Activated naive CD8-positive, alpha-beta T cell treated with anti-CD3 and anti-CD28 coated beads, Interleukin-2, amount 10 ng/mL, durations not matched to agents 7 days and 5 days (primary cell): ENCODE results near the gene GALNT12. TPM values are rescaled to one million over a fixed set of nuclear protein-coding genes. Genes with fewer than 3 reads are reported as not detected.

Experiments
- ATAC-seq: fragments of 150-1000 bp; cut with Tn5 transposase; one replicate; pipeline ENCODE4 v1.10.0; 2021; ENCODE audit warnings: low read depth, moderate library complexity
- POLR2A ChIA-PET: fragments of 350-600 bp; sonication (Branson Sonifier 250); formaldehyde crosslinking; loops from one replicate; lab custom pipeline; 2021; ENCODE audit warnings: antibody characterized with exemption; lab: Charles Lee
- DNase-seq: peaks from one replicate; pipeline ENCODE4 v3.0.0; 2021
- H3K27ac Mint-ChIP-seq: one replicate; pipeline ENCODE4 v1.8.0; 2022; ENCODE audit warnings: mild to moderate bottlenecking, mixed read lengths
- H3K27me3 Mint-ChIP-seq: one replicate; pipeline ENCODE4 v1.8.0; 2022; ENCODE audit warnings: mild to moderate bottlenecking, moderate library complexity, mixed read lengths
- H3K36me3 Mint-ChIP-seq: one replicate; pipeline ENCODE4 v1.8.0; 2021; ENCODE audit warnings: mild to moderate bottlenecking, mixed read lengths
- H3K4me1 Mint-ChIP-seq: one replicate; pipeline ENCODE4 v1.8.0; 2021; ENCODE audit warnings: mixed read lengths
- H3K4me3 Mint-ChIP-seq: one replicate; pipeline ENCODE4 v1.8.0; 2022; ENCODE audit warnings: mild to moderate bottlenecking, moderate library complexity, mixed read lengths
- H3K9me3 Mint-ChIP-seq: one replicate; pipeline ENCODE4 v1.8.0; 2021; ENCODE audit warnings: mixed read lengths
- total RNA-seq, 2 experiments: library from RNA; stranded (reverse); gene quantifications; one replicate each; pipeline ENCODE4 v1.2.3, GENCODE V29; 2021

The GALNT12 gene
- total RNA-seq, 2 experiments from 2014 or later, result 12.2 to 12.6 TPM

GRCh38 chr9:98881836-98882568 is 74.5 kb downstream of the GALNT12 start:
- Mint-ChIP-seq H3K4me1 (no peaks in the 10 kb centered on the region), H3K27ac (no peak overlapping the region), H3K27me3 (peaks cover 27% of the 10 kb centered on the region), H3K9me3 (no peaks in the 10 kb centered on the region), H3K36me3 (no peaks in the 10 kb centered on the region), H3K4me3 (no peak overlapping the region)
- ATAC-seq (no peak), DNase-seq (no peak)
- POLR2A ChIA-PET, result no interaction called here

GRCh38 chr9:98882569-98882923 is 75.1 kb downstream of the GALNT12 start:
- Mint-ChIP-seq H3K27ac (no peak overlapping the region), H3K9me3 (no peaks in the 10 kb centered on the region), H3K27me3 (peaks cover 31% of the 10 kb centered on the region), H3K4me3 (no peak overlapping the region), H3K36me3 (no peaks in the 10 kb centered on the region), H3K4me1 (no peaks in the 10 kb centered on the region)
- POLR2A ChIA-PET, result no interaction called here
- DNase-seq (no peak), ATAC-seq (no peak)

GRCh38 chr9:98883276-98883675 is 75.8 kb downstream of the GALNT12 start:
- Mint-ChIP-seq H3K9me3 (no peaks in the 10 kb centered on the region), H3K27me3 (peaks cover 34% of the 10 kb centered on the region), H3K36me3 (no peaks in the 10 kb centered on the region), H3K27ac (no peak overlapping the region), H3K4me3 (no peak overlapping the region), H3K4me1 (no peaks in the 10 kb centered on the region)
- POLR2A ChIA-PET, result no interaction called here
- ATAC-seq, result no peak
- no peak for DNase-seq

GRCh38 chr9:98884849-98885248 is 77.4 kb downstream of the GALNT12 start:
- no peak for DNase-seq
- no peaks in the 10 kb centered on the region for H3K36me3 Mint-ChIP-seq
- POLR2A ChIA-PET, result no interaction called here
- peaks cover 38% of the 10 kb centered on the region for H3K27me3 Mint-ChIP-seq
- H3K9me3 Mint-ChIP-seq, result no peaks in the 10 kb centered on the region
- no peak overlapping the region for H3K27ac Mint-ChIP-seq
- no peaks in the 10 kb centered on the region for H3K4me1 Mint-ChIP-seq
- H3K4me3 Mint-ChIP-seq, result no peak overlapping the region
- no peak for ATAC-seq

GRCh38 chr9:98885575-98886295 is 78.3 kb downstream of the GALNT12 start:
- no peak overlapping the region for H3K4me3 Mint-ChIP-seq
- ATAC-seq (no peak), DNase-seq (no peak)
- no peaks in the 10 kb centered on the region for H3K9me3 Mint-ChIP-seq
- no peak overlapping the region for H3K27ac Mint-ChIP-seq
- POLR2A ChIA-PET, result no interaction called here
- H3K4me1 Mint-ChIP-seq, result no peaks in the 10 kb centered on the region
- H3K36me3 Mint-ChIP-seq, result no peaks in the 10 kb centered on the region
- H3K27me3 Mint-ChIP-seq, result peaks cover 38% of the 10 kb centered on the region

GRCh38 chr9:98886691-98887229 is 79.3 kb downstream of the GALNT12 start:
- no peaks in the 10 kb centered on the region for H3K36me3 Mint-ChIP-seq
- H3K4me3 Mint-ChIP-seq, result no peak overlapping the region
- H3K27ac Mint-ChIP-seq, result no peak overlapping the region
- H3K27me3 Mint-ChIP-seq, result peaks cover 36% of the 10 kb centered on the region
- DNase-seq, result no peak
- POLR2A ChIA-PET, result no interaction called here
- ATAC-seq, result no peak
- no peaks in the 10 kb centered on the region for H3K9me3 Mint-ChIP-seq
- H3K4me1 Mint-ChIP-seq, result no peaks in the 10 kb centered on the region

- Mint-ChIP-seq H3K27ac (no peak overlapping the region), H3K9me3 (no peaks in the 10 kb centered on the region), H3K27me3 (peaks cover 27% of the 10 kb centered on the region), H3K4me1 (no peaks in the 10 kb centered on the region), H3K36me3 (no peaks in the 10 kb centered on the region), H3K4me3 (no peak overlapping the region)
- no peak for DNase-seq
- ATAC-seq, result no peak
- POLR2A ChIA-PET, result no interaction called here
These were observed 80.5 kb downstream of the GALNT12 start for GRCh38 chr9:98887918-98888510.

- no peak overlapping the region for H3K4me3 Mint-ChIP-seq
- H3K9me3 Mint-ChIP-seq, result no peaks in the 10 kb centered on the region
- no peak for ATAC-seq
- H3K36me3 Mint-ChIP-seq, result no peaks in the 10 kb centered on the region
- H3K4me1 Mint-ChIP-seq, result no peaks in the 10 kb centered on the region
- no peak overlapping the region for H3K27ac Mint-ChIP-seq
- POLR2A ChIA-PET, result no interaction called here
- H3K27me3 Mint-ChIP-seq, result peaks cover 26% of the 10 kb centered on the region
- DNase-seq, result no peak
These were observed 81.4 kb downstream of the GALNT12 start for GRCh38 chr9:98888801-98889421.

- POLR2A ChIA-PET, result no interaction called here
- Mint-ChIP-seq H3K27ac (no peak overlapping the region), H3K9me3 (no peaks in the 10 kb centered on the region)
These were observed 82.8 kb downstream of the GALNT12 start for GRCh38 chr9:98890256-98890655.

GRCh38 chr9:98892288-98892687 is 84.8 kb downstream of the GALNT12 start:
- POLR2A ChIA-PET, result no interaction called here
- Mint-ChIP-seq H3K36me3 (no peaks in the 10 kb centered on the region), H3K27ac (no peak overlapping the region), H3K4me1 (no peaks in the 10 kb centered on the region), H3K9me3 (peaks cover 3% of the 10 kb centered on the region), H3K4me3 (no peak overlapping the region), H3K27me3 (peaks cover 23% of the 10 kb centered on the region)
- DNase-seq (no peak), ATAC-seq (no peak)

More at GRCh38 chr9:98890256-98890655, 82.8 kb downstream of the GALNT12 start:
- Mint-ChIP-seq H3K27me3 (peaks cover 23% of the 10 kb centered on the region), H3K36me3 (no peaks in the 10 kb centered on the region), H3K4me3 (no peak overlapping the region), H3K4me1 (no peaks in the 10 kb centered on the region)
- DNase-seq (no peak), ATAC-seq (no peak)

GRCh38 chr9:98892690-98893089 is 85.2 kb downstream of the GALNT12 start:
- H3K4me3 Mint-ChIP-seq, result no peak overlapping the region
- no peak overlapping the region for H3K27ac Mint-ChIP-seq
- DNase-seq (no peak), ATAC-seq (no peak)
- no peaks in the 10 kb centered on the region for H3K4me1 Mint-ChIP-seq
- H3K27me3 Mint-ChIP-seq, result peaks cover 22% of the 10 kb centered on the region
- peaks cover 4% of the 10 kb centered on the region for H3K9me3 Mint-ChIP-seq
- H3K36me3 Mint-ChIP-seq, result no peaks in the 10 kb centered on the region
- POLR2A ChIA-PET, result no interaction called here

- peaks cover 14% of the 10 kb centered on the region for H3K27me3 Mint-ChIP-seq
- no peaks in the 10 kb centered on the region for H3K36me3 Mint-ChIP-seq
- H3K27ac Mint-ChIP-seq, result no peak overlapping the region
- peaks cover 4% of the 10 kb centered on the region for H3K9me3 Mint-ChIP-seq
- POLR2A ChIA-PET, result no interaction called here
- DNase-seq (no peak), ATAC-seq (no peak)
- no peaks in the 10 kb centered on the region for H3K4me1 Mint-ChIP-seq
- no peak overlapping the region for H3K4me3 Mint-ChIP-seq
These were observed 86.7 kb downstream of the GALNT12 start for GRCh38 chr9:98894171-98894570.

GRCh38 chr9:98894761-98895160 is 87.3 kb downstream of the GALNT12 start:
- Mint-ChIP-seq H3K36me3 (no peaks in the 10 kb centered on the region), H3K4me1 (peaks cover 3% of the 10 kb centered on the region), H3K4me3 (no peak overlapping the region), H3K27ac (no peak overlapping the region), H3K27me3 (peaks cover 14% of the 10 kb centered on the region), H3K9me3 (peaks cover 4% of the 10 kb centered on the region)
- DNase-seq, result no peak
- POLR2A ChIA-PET, result no interaction called here
- ATAC-seq, result no peak
